Measurements from ENCODE around the gene GRIK5. TPM values are rescaled to one million over a fixed set of nuclear protein-coding genes. Genes with fewer than 3 reads are reported as not detected.

GRIK5 gene
- total RNA-seq, 4 donors from 2014 or later, result 7.0 to 23.4 (median 12.3) TPM

DNA sequence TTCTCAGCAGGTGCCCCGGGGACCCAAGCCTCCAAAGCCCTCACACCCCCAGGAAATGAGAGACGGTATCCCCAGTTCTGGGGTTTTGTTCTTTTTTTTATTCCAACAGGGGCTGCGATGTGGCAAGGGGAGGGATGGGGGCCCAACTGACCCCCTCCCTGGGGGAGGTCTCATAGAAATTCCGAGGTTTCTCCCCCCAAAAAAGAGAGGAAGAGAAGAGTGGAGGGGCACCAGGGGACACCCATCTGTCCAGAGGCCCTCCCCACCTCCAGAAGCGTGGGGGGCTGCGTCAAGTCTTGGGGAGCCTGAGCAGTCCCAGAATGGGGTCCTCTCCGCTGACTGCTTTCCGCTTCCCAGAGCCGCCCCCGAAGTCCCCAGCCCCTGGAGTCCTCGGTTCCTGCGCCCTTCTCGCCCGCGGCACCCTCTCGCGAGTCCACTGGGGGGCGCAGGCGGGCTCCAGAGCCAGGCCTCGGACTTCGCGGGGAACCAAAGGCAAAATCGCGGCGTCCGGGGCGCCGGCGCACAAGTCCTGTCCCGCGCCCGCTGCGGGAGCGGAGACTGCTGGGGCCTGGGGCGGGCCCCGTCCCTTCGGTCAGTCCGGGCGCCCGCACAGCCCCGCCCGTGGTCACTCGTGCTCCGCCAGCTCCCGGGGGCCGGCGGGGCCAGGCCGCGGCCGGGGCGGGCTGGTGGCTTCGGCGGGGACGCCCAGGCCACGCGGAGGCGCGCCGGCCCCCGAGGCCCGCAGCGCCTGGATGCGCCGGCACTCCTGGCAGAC is 71.6 kb downstream of the GRIK5 start:
- peak overlapping the region in 1 of 2 donors; percentile 22 for H3K4me3 ChIP-seq
- H3K27me3 ChIP-seq, result peaks cover 100% of the 10 kb centered on the region
- peaks cover 0 to 23% of the 10 kb centered on the region in 2 donors for H3K36me3 ChIP-seq
- TF ChIP-seq, protein P1, sequence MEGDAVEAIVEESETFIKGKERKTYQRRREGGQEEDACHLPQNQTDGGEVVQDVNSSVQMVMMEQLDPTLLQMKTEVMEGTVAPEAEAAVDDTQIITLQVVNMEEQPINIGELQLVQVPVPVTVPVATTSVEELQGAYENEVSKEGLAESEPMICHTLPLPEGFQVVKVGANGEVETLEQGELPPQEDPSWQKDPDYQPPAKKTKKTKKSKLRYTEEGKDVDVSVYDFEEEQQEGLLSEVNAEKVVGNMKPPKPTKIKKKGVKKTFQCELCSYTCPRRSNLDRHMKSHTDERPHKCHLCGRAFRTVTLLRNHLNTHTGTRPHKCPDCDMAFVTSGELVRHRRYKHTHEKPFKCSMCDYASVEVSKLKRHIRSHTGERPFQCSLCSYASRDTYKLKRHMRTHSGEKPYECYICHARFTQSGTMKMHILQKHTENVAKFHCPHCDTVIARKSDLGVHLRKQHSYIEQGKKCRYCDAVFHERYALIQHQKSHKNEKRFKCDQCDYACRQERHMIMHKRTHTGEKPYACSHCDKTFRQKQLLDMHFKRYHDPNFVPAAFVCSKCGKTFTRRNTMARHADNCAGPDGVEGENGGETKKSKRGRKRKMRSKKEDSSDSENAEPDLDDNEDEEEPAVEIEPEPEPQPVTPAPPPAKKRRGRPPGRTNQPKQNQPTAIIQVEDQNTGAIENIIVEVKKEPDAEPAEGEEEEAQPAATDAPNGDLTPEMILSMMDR (IDR thresholded peaks at IDR 0.05), result peak in 3 of 4 experiments; percentile 32 to 74 (median 60)
- no peak for TF ChIP-seq EP300 (IDR thresholded peaks at IDR 0.05)
- no peak for TF ChIP-seq POLR2A (IDR thresholded peaks at IDR 0.05)
- TF ChIP-seq POLR2AphosphoS5 (IDR thresholded peaks at IDR 0.05), result no peak
- 0% methylated on average over 2 to 3 of the region's 64 CpGs for WGBS, 2 donors (ENCODE audit: low coverage in 1 of 2)
- H3K27ac ChIP-seq, result no peak overlapping the region
- no peaks in the 10 kb centered on the region for H3K9me3 ChIP-seq
- peaks cover 0 to 36% (median 19%) of the 10 kb centered on the region in 3 donors for H3K4me1 ChIP-seq
- ATAC-seq, result peak; percentile 40

DNA sequence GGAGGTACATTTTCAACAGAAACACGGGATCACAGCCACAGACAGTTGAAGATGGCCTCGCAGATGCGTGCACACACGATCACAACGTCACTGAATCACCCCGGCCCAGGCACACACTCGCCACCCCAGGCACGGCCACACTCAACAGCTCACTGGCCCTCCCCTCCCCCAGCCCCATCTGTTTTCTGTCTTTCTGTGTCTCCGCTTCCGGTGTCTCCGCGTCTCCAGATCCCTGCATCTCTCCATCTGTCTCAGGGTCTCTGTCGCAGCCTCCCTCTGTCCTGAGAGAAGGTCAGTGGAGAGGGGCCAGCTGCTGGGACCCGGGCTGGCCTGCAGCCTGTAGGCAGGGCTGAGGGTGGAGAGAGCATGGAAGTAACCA is 72.2 kb downstream of the GRIK5 start:
- Histone ChIP-seq H3K27ac (no peak overlapping the region), H3K27me3 (peaks cover 100% of the 10 kb centered on the region), H3K4me1 (peaks cover 0 to 40% (median 19%) of the 10 kb centered on the region in 3 donors), H3K9me3 (no peaks in the 10 kb centered on the region), H3K36me3 (peaks cover 0 to 18% of the 10 kb centered on the region in 2 donors), H3K4me3 (no peak overlapping the region)
- 0 to 2% methylated on average over 3 to 8 of the region's 14 CpGs for WGBS, 2 donors (ENCODE audit: low coverage in 1 of 2)
- TF ChIP-seq POLR2AphosphoS5 (IDR thresholded peaks at IDR 0.05), result no peak
- no peak for TF ChIP-seq POLR2A (IDR thresholded peaks at IDR 0.05)
- TF ChIP-seq EP300 (IDR thresholded peaks at IDR 0.05), result no peak
- TF ChIP-seq, protein P1 (IDR thresholded peaks at IDR 0.05), result no peak
- no peak for ATAC-seq

DNA sequence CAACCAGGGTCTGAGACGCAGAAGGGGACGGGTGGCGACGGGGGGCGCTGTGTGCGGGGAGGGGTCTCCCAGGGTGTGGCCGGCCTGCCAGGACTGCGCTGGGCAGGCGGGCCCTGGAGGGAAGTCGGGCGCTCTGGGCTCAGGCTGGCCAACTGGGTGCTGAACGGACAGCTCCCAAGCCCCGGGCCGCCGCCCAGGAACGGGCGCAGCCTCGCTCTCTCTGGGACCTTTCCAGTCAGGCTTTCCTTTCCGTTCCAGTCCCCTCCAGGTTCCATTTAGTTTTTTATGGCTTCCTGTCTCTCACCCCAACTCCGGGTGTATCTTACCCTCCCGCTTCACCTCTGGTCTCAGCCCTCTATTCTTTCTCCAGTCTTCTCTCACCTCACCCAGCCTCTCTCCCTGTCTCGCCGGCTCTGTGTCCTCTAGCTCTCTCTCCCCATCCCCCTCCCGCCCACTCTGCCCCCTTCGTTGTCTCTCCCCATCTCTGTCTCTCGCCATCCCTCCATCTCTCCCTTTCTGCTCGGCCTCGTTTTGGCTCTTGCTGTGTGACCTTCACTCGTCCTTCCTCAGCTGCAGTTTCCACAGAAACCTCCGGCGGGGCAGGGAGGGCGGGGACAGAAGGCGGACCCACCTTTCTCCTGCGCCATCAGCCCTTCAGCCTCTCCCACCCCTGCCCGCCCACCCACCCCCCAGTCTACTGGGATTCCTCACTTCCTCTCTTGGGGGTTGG is 72.7 kb downstream of the GRIK5 start:
- H3K27me3 ChIP-seq, result peaks cover 100% of the 10 kb centered on the region
- H3K9me3 ChIP-seq, result no peaks in the 10 kb centered on the region
- ATAC-seq, result peak; percentile 40
- no peak overlapping the region for H3K27ac ChIP-seq
- H3K4me1 ChIP-seq, result peaks cover 0 to 40% (median 19%) of the 10 kb centered on the region in 3 donors
- no peak overlapping the region for H3K4me3 ChIP-seq
- no peak for TF ChIP-seq POLR2AphosphoS5 (IDR thresholded peaks at IDR 0.05)
- 1 to 2% methylated on average over 16 to 25 of the region's 35 CpGs for WGBS, 2 donors (ENCODE audit: low coverage in 1 of 2)
- peaks cover 0 to 13% of the 10 kb centered on the region in 2 donors for H3K36me3 ChIP-seq

DNA sequence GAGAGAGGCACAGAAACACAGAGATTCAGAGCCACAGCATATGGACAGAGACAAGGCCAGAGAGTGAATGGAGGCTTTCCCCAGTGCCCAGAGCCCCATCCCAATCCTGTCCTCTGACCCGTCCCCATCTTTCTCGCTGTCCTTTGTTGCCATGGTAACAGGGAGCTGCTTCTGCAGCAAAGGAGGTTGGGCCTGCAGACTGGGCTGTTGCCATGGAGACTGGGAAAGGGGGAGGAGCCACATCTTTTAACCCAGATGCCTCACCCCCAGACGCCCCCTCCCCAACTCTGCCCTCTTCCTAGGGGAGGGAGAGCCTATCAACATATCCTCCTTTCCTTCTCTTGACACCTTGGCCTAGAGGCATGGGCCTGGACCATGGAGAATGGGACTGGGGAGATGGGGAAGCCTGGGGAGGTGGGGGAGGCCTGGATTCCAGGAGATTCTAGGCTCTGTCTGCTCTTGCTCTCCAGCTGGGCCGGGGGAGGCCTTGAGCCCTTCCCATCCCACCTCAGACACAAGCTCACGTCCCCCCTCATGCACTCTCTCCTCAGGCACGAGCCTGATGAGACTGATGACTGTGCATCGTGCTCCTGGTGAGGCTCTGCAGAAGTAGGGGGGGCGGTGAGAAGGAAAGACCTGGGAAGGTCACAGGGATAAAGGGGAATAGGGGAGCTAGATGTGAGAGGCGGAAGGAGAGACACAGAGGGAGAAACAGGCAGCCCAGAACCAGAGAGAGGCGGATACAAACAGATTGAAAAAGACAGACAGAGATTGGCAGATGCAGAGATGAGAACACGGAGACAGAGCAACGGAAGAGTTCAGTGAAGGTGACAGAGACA is 73.8 kb downstream of the GRIK5 start:
- H3K4me1 ChIP-seq, result peaks cover 0 to 40% (median 19%) of the 10 kb centered on the region in 3 donors
- 23 to 33% methylated on average over 5 to 6 of the region's 12 CpGs for WGBS, 2 donors (ENCODE audit: low coverage in 1 of 2)
- TF ChIP-seq, protein P1 (IDR thresholded peaks at IDR 0.05), result no peak
- no peak for TF ChIP-seq POLR2A (IDR thresholded peaks at IDR 0.05)
- TF ChIP-seq POLR2AphosphoS5 (IDR thresholded peaks at IDR 0.05), result no peak
- TF ChIP-seq EP300 (IDR thresholded peaks at IDR 0.05), result no peak
- H3K9me3 ChIP-seq, result no peaks in the 10 kb centered on the region
- no peak for ATAC-seq
- H3K27ac ChIP-seq, result no peak overlapping the region
- H3K36me3 ChIP-seq, result peaks cover 0 to 2% of the 10 kb centered on the region in 2 donors
- peaks cover 100% of the 10 kb centered on the region for H3K27me3 ChIP-seq
- H3K4me3 ChIP-seq, result no peak overlapping the region

All from gastroesophageal sphincter (tissue), 4 donors.